GM12892 (cell line): ENCODE data around the gene C2orf68.
"Not testable (repeated sequence)": the region's sequence is repeated elsewhere in the genome, so short reads cannot be mapped to it uniquely, and the experiment has no call there.

ENCODE experiments used
- DNase-seq: peaks from one replicate; pipeline ENCODE4 v3.0.0; 2011; ENCODE audit not compliant: insufficient read length
- FAIRE-seq: peaks from 2 replicates; lab custom pipeline; 2011; peaks lifted over from hg19 to GRCh38; lab: Jason Lieb, UNC
- POLR2A ChIP-seq: IDR thresholded peaks from 2 replicates; pipeline ENCODE4 v1.6.1; 2011; ENCODE audit warnings: low read depth, low read length, control low read depth
- POLR2AphosphoS5 ChIP-seq: IDR thresholded peaks from 2 replicates; pipeline ENCODE4 v1.6.1; 2011; ENCODE audit warnings: low read depth, low read length, control low read depth
- TAF1 ChIP-seq: IDR thresholded peaks from 2 replicates; pipeline ENCODE4 v1.6.1; 2011; ENCODE audit warnings: low read depth, mild to moderate bottlenecking, control low read depth, low read length, borderline replicate concordance

Gene C2orf68

DNA sequence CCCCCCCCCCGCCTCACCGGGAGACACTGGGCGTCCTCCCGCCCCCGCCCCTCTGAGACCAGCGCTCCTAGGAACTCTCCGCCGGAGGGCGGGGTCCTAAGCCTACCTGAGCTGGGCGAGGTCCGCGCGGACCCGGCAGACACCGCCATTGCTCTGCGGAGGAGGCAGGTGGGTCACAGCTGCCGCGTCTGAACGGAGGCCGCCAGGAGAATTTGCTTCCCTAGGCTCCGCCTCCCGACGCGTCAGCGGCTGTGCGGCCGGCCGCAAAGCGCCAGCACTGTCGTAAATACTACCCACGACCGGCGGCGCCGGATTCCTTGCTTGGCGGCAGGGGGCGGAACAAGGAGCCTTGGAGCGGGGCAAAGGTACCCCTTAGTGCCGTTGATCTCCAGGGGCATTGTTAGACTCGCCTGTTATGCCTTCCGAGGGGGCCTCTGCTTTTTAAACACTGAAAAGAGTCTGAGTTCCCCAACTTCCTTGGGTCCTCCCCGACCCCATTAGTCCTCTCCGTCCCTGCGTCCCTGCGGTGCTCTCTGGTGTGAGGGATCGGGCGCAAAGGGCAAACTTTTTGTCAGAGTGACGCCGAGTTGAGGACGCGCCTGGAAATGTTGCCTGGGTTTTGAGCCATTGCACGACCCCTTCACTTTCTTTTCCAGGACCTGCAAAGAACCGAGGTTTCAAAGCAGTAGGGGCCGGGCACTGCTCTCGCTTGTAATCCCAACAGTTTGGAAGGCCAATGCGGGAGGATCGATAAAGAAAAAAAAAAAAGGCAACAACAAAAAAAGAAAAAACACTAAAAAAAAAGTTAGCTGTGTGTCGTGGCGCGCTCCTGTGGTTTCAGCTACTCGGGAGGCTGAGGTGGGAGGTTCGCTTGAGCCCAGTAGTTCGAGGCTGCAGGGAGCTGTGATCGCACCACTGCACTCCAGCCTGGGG, 50.3 kb downstream of the C2orf68 start, which contains the start of gene GGCX:
Gene GGCX (minus strand): TSS at position 214 of the 933 bp plus-strand sequence. CDS start 65 bp downstream, at position 149.
- FAIRE-seq (peak; percentile 96), DNase-seq (peak; percentile 91)

DNA sequence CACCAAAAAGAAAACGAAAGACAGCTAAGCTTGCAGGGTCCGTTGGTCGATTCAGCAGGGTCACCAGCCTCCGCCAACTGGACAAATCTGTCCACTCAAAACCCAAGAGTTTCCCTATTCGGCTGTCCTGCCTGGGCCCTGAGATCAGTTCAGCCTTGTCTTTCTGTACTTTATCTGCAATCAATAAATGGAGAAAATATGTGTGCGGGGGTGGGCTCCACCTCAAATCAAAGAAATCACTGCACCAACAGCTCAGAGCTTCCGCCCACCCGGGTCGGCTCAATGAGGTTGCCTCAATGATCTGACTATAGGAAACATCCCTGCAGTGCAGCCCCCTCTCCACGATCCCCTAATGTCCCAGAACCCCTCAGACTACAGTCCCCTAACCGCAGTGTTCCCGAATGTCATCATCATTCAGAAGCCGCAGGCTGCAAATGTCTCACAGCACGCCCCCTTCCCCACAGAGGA, 51.0 kb downstream of the C2orf68 start:
- TF ChIP-seq POLR2A (no peak), POLR2AphosphoS5 (no peak), TAF1 (no peak)
- FAIRE-seq (no peak), DNase-seq (no peak)

More for the DNA sequence above, 50.3 kb downstream of the C2orf68 start, which contains the start of gene GGCX:
- TF ChIP-seq POLR2AphosphoS5 (peak; percentile 89), TAF1 (peak; percentile 89), POLR2A (peak; percentile 96)

DNA sequence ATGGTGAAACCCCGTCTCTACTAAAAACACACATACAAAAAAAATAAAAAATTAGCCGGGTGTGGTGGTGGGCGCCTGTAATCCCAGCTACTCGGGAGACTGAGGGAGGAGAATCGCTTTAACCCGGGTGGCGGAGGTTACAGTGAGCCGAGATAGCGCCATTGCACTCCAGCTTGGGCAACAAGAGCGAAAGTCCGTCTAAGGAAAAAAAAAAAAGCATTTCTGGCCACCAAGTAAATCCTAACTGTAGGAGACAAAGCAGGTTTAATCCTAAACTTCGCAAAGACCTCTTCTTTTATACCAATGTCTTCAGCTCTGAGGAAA, 51.5 kb downstream of the C2orf68 start:
- FAIRE-seq, DNase-seq: not testable (repeated sequence)

DNA sequence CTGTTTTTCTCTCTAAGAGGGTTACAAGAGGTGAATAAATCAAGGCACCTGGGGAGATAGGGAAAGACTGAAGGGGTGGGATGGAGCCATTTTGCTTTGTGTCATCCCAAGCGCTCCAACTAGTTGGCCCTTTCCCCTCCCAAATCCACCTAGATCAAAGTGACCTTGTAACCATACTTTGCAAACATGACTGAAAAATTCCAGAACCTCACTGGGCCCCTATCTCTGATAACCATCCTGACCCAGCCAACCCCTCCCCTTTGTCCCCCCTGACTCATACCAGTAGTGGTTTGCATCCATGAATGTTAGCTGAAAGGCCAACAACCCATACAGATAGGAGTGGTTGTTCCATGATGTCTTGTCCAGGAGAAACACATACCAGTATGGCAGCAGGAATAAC, 53.7 kb downstream of the C2orf68 start:
- DNase-seq, result no peak
- no peak for TF ChIP-seq POLR2A
- no peak for TF ChIP-seq POLR2AphosphoS5
- TF ChIP-seq TAF1, result no peak
- FAIRE-seq, result no peak

DNA sequence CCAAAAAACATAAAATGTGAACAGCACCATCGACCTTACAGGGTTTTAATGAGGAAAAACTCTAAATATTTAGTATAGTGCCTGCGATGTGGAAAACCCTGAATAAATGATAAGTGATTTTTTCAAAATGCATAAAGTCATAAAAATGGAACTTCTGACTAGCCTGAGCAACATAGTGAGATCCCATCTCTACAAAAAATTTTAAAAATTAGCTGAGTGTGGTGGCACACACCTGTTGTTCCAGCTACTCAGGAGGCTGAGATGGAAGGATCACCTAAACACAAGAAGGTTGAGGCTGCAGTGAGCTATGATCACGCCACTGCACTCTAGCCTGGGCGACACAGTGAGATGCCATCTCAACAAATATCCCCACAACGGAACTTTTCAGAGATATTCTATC, 54.7 kb downstream of the C2orf68 start:
- DNase-seq, result no peak
- TF ChIP-seq TAF1, result no peak
- TF ChIP-seq POLR2AphosphoS5, result no peak
- no peak for TF ChIP-seq POLR2A
- FAIRE-seq, result no peak
